ENCODE measurements around the gene ZNF674.

GRCh38 chrX:46587158-46587557 is 41.9 kb upstream of the ZNF674 start:
- no peak for TF ChIP-seq FOS (IDR thresholded peaks at IDR 0.05; ENCODE audit: borderline replicate concordance, insufficient read depth, low read length)
- TF ChIP-seq CTCF (IDR thresholded peaks at IDR 0.05; ENCODE audit: extremely low read depth in 1 of 2, insufficient read depth in 1 of 2, low read depth in 1 of 2, low read length in 2 of 2): no peak
- no peak for TF ChIP-seq EZH2 (IDR thresholded peaks at IDR 0.05; ENCODE audit: borderline replicate concordance, low read depth, low read length, severe bottlenecking)

All from endothelial cell of umbilical vein (primary cell).